Cardiac muscle cell (in vitro differentiated cells and primary cell): ENCODE results near the gene SEPSECS. TPM values are rescaled to one million over a fixed set of nuclear protein-coding genes. Genes with fewer than 3 reads are reported as not detected.

ENCODE experiments used
- DNase-seq, 2 donors: peaks; one replicate each; pipeline versions ENCODE4 v3.0.0 to v3.0.0-alpha.2; 2010 to 2017; ENCODE audit warnings: low read depth in 1 of 2, low spot score in 1 of 2
- H3K27ac ChIP-seq: fragments of 200-600 bp; sonication (generic); 2 replicates; pipeline ENCODE4 v1.5.1; 2016
- H3K27me3 ChIP-seq: fragments of 200-600 bp; sonication (generic); 2 replicates; pipeline ENCODE4 v1.6.0; 2016; ENCODE audit warnings: control low read depth
- H3K36me3 ChIP-seq: fragments of 200-600 bp; sonication (generic); 2 replicates; pipeline ENCODE4 v1.5.1; 2016; ENCODE audit warnings: control low read depth
- H3K4me1 ChIP-seq: fragments of 200-600 bp; sonication (generic); 2 replicates; pipeline ENCODE4 v1.8.1; 2017; ENCODE audit warnings: low read depth, mild to moderate bottlenecking, mixed run types
- H3K4me3 ChIP-seq: fragments of 200-600 bp; sonication (generic); 2 replicates; pipeline ENCODE4 v1.5.1; 2016; ENCODE audit warnings: mild to moderate bottlenecking
- H3K9me3 ChIP-seq: fragments of 200-600 bp; sonication (generic); 2 replicates; pipeline ENCODE4 v1.5.1; 2017; ENCODE audit warnings: low read depth, mild to moderate bottlenecking, control low read depth
- CTCF ChIP-seq: IDR thresholded peaks from 2 replicates; pipeline ENCODE4 v1.5.1; 2012; ENCODE audit warnings: low read depth, mild to moderate bottlenecking, low read length
- polyA plus RNA-seq: library from polyadenylated mRNA; unstranded; fragments of >200 nt; fragmentation: Nextera tagmentation; extraction: Ambion mirVana; gene quantifications from 2 replicates; pipeline ENCODE4 v1.2.1, GENCODE V29; 2016
- total RNA-seq: library from RNA; depleted of rRNA; stranded (reverse); fragments of >200 nt; gene quantifications from 2 replicates; pipeline ENCODE4 v1.2.3, GENCODE V29; 2016

Gene SEPSECS
- total and polyA plus RNA-seq, 2 experiments from 2014 or later: 3.6 to 6.3 TPM

GRCh38 chr4:25076625-25077398 lies 83.4 kb downstream of the SEPSECS start:
- peak in 1 of 2 donors; percentile 41 for DNase-seq
- Histone ChIP-seq H3K4me1 (peaks cover 31% of the 10 kb centered on the region), H3K36me3 (no peaks in the 10 kb centered on the region), H3K27ac (no peak overlapping the region), H3K27me3 (no peaks in the 10 kb centered on the region), H3K4me3 (no peak overlapping the region), H3K9me3 (no peaks in the 10 kb centered on the region)
- no peak for TF ChIP-seq CTCF

- no peak for TF ChIP-seq CTCF
- no peaks in the 10 kb centered on the region for H3K36me3 ChIP-seq
- peak overlapping the region; percentile 35 for H3K27ac ChIP-seq
- H3K9me3 ChIP-seq: no peaks in the 10 kb centered on the region
- H3K27me3 ChIP-seq: no peaks in the 10 kb centered on the region
- DNase-seq: no peak
- no peak overlapping the region for H3K4me3 ChIP-seq
- H3K4me1 ChIP-seq: peaks cover 25% of the 10 kb centered on the region
Measured at GRCh38 chr4:25075851-25076250, 84.4 kb downstream of the SEPSECS start.

GRCh38 chr4:25075129-25075528 lies 85.1 kb downstream of the SEPSECS start:
- Histone ChIP-seq H3K4me3 (no peak overlapping the region), H3K27me3 (no peaks in the 10 kb centered on the region), H3K36me3 (no peaks in the 10 kb centered on the region), H3K27ac (peak overlapping the region; percentile 32), H3K9me3 (no peaks in the 10 kb centered on the region), H3K4me1 (peaks cover 19% of the 10 kb centered on the region)
- no peak for TF ChIP-seq CTCF
- DNase-seq: no peak

GRCh38 chr4:25070545-25070944 lies 89.7 kb downstream of the SEPSECS start:
- Histone ChIP-seq H3K4me3 (no peak overlapping the region), H3K9me3 (no peaks in the 10 kb centered on the region), H3K27me3 (no peaks in the 10 kb centered on the region), H3K4me1 (peaks cover 5% of the 10 kb centered on the region), H3K27ac (no peak overlapping the region), H3K36me3 (no peaks in the 10 kb centered on the region)
- no peak for TF ChIP-seq CTCF
- DNase-seq: no peak

Other genes with a start within 250 kb of the SEPSECS start
- gene CCDC149, start 247.4 kb downstream of the SEPSECS start, total RNA-seq: 4.2 and 8.6 TPM in 2 replicates
- gene CCDC149, start 247.4 kb downstream of the SEPSECS start, polyA plus RNA-seq: 7.0 and 7.2 TPM in 2 replicates
- 4.8 and 7.2 TPM in 2 replicates for gene LGI2, start 129.5 kb downstream of the SEPSECS start, total RNA-seq
- gene LGI2, start 129.5 kb downstream of the SEPSECS start, polyA plus RNA-seq: 8.7 and 12.6 TPM in 2 replicates
- gene PI4K2B, start 73.6 kb upstream of the SEPSECS start, total RNA-seq: 6.5 and 7.4 TPM in 2 replicates
- gene PI4K2B, start 73.6 kb upstream of the SEPSECS start, polyA plus RNA-seq: 3.3 and 5.5 TPM in 2 replicates
- 10.6 and 11.4 TPM in 2 replicates for gene ZCCHC4, start 152.3 kb upstream of the SEPSECS start, total RNA-seq
- gene ZCCHC4, start 152.3 kb upstream of the SEPSECS start, polyA plus RNA-seq: 8.9 and 11.2 TPM in 2 replicates
- gene ANAPC4, start 216.8 kb upstream of the SEPSECS start, total RNA-seq: 20.6 and 20.8 TPM in 2 replicates
- 35.5 and 39.3 TPM in 2 replicates for gene ANAPC4, start 216.8 kb upstream of the SEPSECS start, polyA plus RNA-seq